Stimulated activated naive CD8-positive, alpha-beta T cell treated with anti-CD3 and anti-CD28 coated beads, Interleukin-15, Interleukin-2, amounts not matched to agents 100 ng/mL and 50 ng/mL, for 24 hours (primary cell): ENCODE data around the gene DGAT2L6.
A peak's percentile ranks its signal among the peaks of the same experiment; 100 is the strongest.
"Not testable (repeated sequence)": the region's sequence is repeated elsewhere in the genome, so short reads cannot be mapped to it uniquely, and the experiment has no call there.

Experiments used
- H3K27ac Mint-ChIP-seq: one replicate; pipeline ENCODE4 v1.8.0; 2021; ENCODE audit warnings: mild to moderate bottlenecking, mixed read lengths
- H3K27me3 Mint-ChIP-seq: one replicate; pipeline ENCODE4 v1.8.0; 2021; ENCODE audit warnings: mixed read lengths
- H3K36me3 Mint-ChIP-seq: one replicate; pipeline ENCODE4 v1.8.0; 2021; ENCODE audit warnings: low read depth, mixed read lengths
- H3K4me1 Mint-ChIP-seq: one replicate; pipeline ENCODE4 v1.8.0; 2021; ENCODE audit warnings: low read depth, mixed read lengths
- H3K4me3 Mint-ChIP-seq: one replicate; pipeline ENCODE4 v1.8.0; 2021; ENCODE audit warnings: mild to moderate bottlenecking, mixed read lengths
- H3K9me3 Mint-ChIP-seq: one replicate; pipeline ENCODE4 v1.8.0; 2021; ENCODE audit warnings: mixed read lengths

The DGAT2L6 gene

GRCh38 chrX:70172221-70172620 is 5.1 kb upstream of the DGAT2L6 start:
- peaks cover 17% of the 10 kb centered on the region for H3K4me1 Mint-ChIP-seq
- H3K4me3 Mint-ChIP-seq = no peak overlapping the region
- H3K27me3 Mint-ChIP-seq = no peaks in the 10 kb centered on the region
- H3K27ac Mint-ChIP-seq = no peak overlapping the region
- H3K36me3 Mint-ChIP-seq = no peaks in the 10 kb centered on the region
- no peaks in the 10 kb centered on the region for H3K9me3 Mint-ChIP-seq

DNA sequence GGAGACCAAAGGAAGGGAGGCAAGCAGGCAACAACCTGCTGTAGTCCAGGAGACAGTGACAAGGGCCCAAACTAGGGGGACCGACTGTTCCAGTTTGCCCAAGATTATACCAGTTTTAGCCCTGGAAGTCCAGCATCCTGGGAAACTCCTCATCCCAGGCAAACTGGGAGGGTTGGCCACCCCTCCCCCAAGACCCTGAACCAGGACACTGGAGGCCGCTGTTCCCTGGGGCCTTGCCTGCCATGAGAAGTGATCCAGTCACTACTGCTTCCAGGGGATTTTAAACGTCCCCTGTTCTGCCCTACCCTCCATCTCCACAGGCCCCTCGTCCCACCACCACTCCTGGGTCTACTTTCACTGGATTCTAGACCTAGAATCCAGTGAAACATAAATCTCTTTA is 4.3 kb upstream of the DGAT2L6 start:
- H3K27me3 Mint-ChIP-seq = no peaks in the 10 kb centered on the region
- no peak overlapping the region for H3K27ac Mint-ChIP-seq
- H3K36me3 Mint-ChIP-seq = no peaks in the 10 kb centered on the region
- peaks cover 18% of the 10 kb centered on the region for H3K4me1 Mint-ChIP-seq
- no peaks in the 10 kb centered on the region for H3K9me3 Mint-ChIP-seq
- no peak overlapping the region for H3K4me3 Mint-ChIP-seq

DNA sequence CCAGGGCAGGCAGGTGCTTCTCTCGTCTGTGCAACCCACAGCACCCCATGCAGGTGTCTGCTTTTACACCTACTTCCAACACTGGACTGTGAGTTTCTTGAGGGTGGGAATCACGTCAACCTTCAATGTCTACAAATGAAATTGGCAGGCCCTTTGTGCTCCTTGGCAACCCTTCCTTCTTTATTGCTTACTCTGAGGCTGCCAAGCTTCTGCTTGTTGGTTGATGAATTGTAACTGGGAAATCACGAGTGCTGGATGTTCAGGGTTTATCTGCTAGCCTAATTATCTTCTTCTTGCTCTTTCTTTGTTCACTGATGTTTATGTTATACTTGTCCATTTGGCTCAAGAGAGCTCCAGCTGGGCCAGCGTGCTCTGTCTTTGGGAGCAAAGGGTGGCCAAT is 2.5 kb upstream of the DGAT2L6 start:
- Mint-ChIP-seq H3K27me3 (no peaks in the 10 kb centered on the region), H3K9me3 (no peaks in the 10 kb centered on the region), H3K27ac (no peak overlapping the region), H3K36me3 (no peaks in the 10 kb centered on the region), H3K4me1 (peaks cover 18% of the 10 kb centered on the region), H3K4me3 (no peak overlapping the region)

DNA sequence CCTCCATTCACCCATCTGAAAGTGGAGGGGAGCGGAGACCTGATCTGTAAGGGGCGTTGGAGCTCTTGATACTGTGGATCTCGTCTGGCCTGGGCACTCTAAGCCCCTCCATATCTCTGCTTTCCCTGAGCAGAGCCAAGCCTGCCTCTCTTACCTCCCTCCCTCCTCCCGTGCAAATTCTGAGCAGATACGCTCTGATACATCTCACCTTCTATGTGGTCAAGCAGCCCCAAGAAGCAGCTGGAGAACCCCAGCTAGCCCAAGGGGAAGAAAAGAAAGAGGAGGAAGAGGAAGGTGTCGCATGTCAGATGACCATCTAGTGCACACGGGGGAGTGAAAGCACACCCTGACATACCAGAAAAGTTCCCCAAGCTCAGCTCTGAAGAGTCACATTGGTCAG is 1.9 kb upstream of the DGAT2L6 start:
- peaks cover 18% of the 10 kb centered on the region for H3K4me1 Mint-ChIP-seq
- H3K4me3 Mint-ChIP-seq = no peak overlapping the region
- no peaks in the 10 kb centered on the region for H3K9me3 Mint-ChIP-seq
- no peaks in the 10 kb centered on the region for H3K36me3 Mint-ChIP-seq
- H3K27ac Mint-ChIP-seq = no peak overlapping the region
- no peaks in the 10 kb centered on the region for H3K27me3 Mint-ChIP-seq

DNA sequence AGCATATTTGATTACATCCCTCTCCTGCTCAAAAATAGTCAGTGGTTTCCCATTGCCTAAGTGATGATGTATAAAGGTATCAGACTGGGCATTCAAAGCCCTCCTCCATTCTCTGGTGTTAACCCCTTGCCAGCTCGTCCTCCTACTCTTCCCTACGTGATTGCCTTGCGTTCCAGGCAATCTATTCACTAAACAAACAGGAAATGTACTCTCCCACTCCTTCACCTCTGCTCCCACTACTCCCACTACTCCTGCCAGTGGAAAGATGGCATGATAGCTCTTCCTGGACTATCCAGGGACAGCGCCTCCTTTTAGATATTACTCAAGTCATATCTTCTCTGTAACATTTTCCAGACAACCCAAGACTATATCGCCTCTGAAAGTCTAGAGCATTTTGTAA is 5.8 kb downstream of the DGAT2L6 start:
- H3K27ac Mint-ChIP-seq = no peak overlapping the region
- no peaks in the 10 kb centered on the region for H3K27me3 Mint-ChIP-seq
- H3K4me3 Mint-ChIP-seq = no peak overlapping the region
- H3K36me3 Mint-ChIP-seq = no peaks in the 10 kb centered on the region
- H3K9me3 Mint-ChIP-seq = no peaks in the 10 kb centered on the region
- H3K4me1 Mint-ChIP-seq = no peaks in the 10 kb centered on the region

GRCh38 chrX:70190225-70190624 is 12.9 kb downstream of the DGAT2L6 start:
- H3K36me3 Mint-ChIP-seq = no peaks in the 10 kb centered on the region
- H3K27me3 Mint-ChIP-seq = no peaks in the 10 kb centered on the region
- H3K9me3 Mint-ChIP-seq = peaks cover 7% of the 10 kb centered on the region
- no peak overlapping the region for H3K4me3 Mint-ChIP-seq
- H3K27ac Mint-ChIP-seq = no peak overlapping the region
- no peaks in the 10 kb centered on the region for H3K4me1 Mint-ChIP-seq

DNA sequence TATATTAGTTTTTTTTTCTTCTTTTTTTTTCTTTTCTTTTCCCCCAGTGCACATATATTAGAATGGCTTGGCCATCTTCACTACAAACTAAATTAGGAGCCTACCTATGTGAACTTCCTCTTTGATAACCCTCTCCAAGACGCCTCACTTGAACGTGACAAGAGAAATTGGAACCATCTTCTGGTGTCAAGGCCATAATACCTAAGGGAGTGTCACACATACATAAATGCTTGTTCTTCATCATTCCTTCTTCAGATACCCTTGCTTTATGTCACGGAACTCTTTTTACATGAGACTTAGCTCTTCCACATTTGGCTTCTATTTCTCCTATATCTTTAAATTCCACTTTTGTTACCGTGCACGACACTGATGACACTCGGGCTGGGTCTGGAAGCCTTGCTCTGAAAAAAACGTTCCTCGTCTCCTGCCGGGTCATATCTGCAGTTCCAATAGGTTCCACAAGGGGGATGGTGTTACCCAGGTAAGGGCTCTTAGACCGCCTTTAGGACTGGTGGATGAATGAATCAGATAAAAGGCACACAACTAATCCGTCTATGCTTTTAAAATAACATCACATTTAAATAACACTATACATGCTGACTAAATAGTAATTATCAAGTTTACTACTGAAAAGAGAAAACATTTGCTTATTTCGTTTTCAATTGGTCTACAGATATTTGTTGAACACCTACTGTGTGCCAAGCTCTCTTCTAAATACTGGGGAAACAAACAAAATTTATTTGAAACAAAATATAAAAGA is 19.9 kb downstream of the DGAT2L6 start:
- H3K27me3 Mint-ChIP-seq = peaks cover 7% of the 10 kb centered on the region
- H3K36me3 Mint-ChIP-seq = no peaks in the 10 kb centered on the region
- peaks cover 6% of the 10 kb centered on the region for H3K4me1 Mint-ChIP-seq
- H3K9me3 Mint-ChIP-seq = no peaks in the 10 kb centered on the region
- H3K4me3 Mint-ChIP-seq = no peak overlapping the region
- H3K27ac Mint-ChIP-seq = no peak overlapping the region

- Mint-ChIP-seq H3K27me3 (peaks cover 7% of the 10 kb centered on the region), H3K4me3 (no peak overlapping the region), H3K36me3 (no peaks in the 10 kb centered on the region), H3K9me3 (no peaks in the 10 kb centered on the region), H3K4me1 (peaks cover 6% of the 10 kb centered on the region), H3K27ac (no peak overlapping the region)
Observed at GRCh38 chrX:70201732-70202131, 24.4 kb downstream of the DGAT2L6 start.

DNA sequence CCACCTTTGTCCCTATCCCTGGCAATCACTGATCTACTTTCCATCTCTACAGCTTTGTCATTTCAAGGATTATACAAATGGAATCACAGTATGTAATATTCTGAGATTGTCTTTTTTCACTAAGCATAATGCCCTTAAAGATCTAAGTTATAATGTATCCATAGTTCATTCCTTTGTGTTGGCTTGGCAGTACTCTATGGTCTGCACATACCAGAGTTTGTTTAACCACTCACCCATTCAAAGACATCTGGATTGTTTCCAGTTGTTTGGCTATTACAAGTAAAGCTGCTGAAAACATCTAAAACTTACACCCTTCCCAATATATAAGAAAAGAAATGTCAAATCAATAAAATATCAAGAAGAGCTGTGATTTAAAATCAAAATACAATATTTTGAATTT is 31.2 kb downstream of the DGAT2L6 start:
- no peak overlapping the region for H3K27ac Mint-ChIP-seq
- H3K9me3 Mint-ChIP-seq = no peaks in the 10 kb centered on the region
- no peaks in the 10 kb centered on the region for H3K27me3 Mint-ChIP-seq
- no peaks in the 10 kb centered on the region for H3K36me3 Mint-ChIP-seq
- H3K4me3 Mint-ChIP-seq = no peak overlapping the region
- no peaks in the 10 kb centered on the region for H3K4me1 Mint-ChIP-seq

DNA sequence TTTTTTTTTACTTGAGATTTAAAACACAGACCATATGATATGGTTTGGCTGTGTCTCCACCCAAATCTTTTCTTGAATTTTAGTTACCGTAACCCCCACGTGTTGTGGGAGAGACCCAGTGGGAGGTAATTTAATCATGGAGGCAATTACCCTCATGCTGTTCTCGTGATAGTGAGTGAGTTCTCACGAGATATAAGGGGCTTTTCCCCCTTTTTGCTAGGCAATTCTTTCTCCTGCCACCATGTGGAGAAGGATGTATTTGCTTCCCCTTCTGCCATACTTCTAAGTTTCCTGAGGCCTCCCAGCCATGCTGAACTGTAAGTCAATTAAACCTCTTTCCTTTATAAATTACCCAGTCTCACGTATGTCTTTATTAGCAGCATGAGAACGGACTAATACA is 32.3 kb downstream of the DGAT2L6 start:
- not testable (repeated sequence) for H3K4me3 Mint-ChIP-seq, H3K9me3 Mint-ChIP-seq, H3K4me1 Mint-ChIP-seq, H3K36me3 Mint-ChIP-seq, H3K27me3 Mint-ChIP-seq, H3K27ac Mint-ChIP-seq

DNA sequence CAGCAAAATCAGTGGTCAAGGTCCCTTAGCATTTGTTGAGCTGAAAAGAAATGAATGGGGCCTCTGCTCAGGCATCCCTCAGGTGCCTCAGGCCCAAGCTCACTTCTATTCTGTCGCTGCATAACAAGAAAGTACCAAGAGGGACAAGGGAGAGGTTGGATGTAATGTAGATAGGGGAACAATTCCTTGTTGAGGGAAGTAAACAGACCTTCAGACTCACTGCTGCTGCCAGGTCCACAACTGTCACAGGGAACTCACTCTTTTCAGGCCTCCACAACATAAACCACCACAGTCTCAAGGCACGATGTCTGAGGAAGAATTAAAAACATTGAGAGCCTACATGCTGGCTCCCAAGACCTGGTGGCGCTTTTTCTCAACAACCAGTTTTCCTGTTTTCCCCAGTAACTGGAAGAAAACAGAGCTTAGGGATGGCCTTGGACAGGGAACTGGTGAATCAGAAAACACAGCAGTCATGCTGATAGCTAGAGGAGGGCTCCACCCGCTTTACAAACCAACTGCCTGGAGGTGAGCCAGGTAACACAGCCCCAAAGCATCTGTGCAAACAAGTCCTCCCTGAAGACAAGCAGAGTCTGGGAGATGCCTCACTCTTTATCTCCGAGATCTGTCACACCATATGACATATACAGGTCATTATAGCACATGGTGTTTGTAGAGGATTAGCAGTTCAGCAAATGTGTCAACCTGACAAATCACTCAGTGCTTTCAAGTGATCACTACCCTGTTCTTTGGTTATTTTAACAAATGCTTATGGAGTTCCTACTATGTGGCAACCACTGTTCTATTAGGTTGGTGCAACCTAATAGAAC is 42.9 kb downstream of the DGAT2L6 start:
- no peaks in the 10 kb centered on the region for H3K4me1 Mint-ChIP-seq
- no peak overlapping the region for H3K4me3 Mint-ChIP-seq
- no peak overlapping the region for H3K27ac Mint-ChIP-seq
- no peaks in the 10 kb centered on the region for H3K27me3 Mint-ChIP-seq
- no peaks in the 10 kb centered on the region for H3K9me3 Mint-ChIP-seq
- no peaks in the 10 kb centered on the region for H3K36me3 Mint-ChIP-seq

DNA sequence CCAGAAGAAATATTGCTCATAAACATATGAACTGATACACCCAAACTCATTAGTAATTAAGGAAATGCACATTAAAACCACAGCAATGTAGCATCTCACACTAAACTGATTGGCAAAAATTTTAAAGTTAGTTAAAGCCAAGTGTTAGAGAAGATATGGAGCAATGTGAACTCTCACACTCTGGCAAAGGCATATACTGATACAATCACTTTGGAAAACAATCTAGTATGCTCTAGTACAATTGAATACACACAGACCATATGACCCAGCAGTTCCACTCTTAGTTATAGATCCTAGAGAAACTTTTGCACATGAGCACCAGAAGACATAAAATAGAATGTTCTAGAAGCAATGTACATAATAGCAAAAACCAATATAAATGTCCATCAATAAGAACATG is 48.8 kb downstream of the DGAT2L6 start:
- Mint-ChIP-seq H3K36me3 (no peaks in the 10 kb centered on the region), H3K4me1 (no peaks in the 10 kb centered on the region), H3K27me3 (no peaks in the 10 kb centered on the region), H3K27ac (no peak overlapping the region), H3K9me3 (no peaks in the 10 kb centered on the region), H3K4me3 (no peak overlapping the region)

DNA sequence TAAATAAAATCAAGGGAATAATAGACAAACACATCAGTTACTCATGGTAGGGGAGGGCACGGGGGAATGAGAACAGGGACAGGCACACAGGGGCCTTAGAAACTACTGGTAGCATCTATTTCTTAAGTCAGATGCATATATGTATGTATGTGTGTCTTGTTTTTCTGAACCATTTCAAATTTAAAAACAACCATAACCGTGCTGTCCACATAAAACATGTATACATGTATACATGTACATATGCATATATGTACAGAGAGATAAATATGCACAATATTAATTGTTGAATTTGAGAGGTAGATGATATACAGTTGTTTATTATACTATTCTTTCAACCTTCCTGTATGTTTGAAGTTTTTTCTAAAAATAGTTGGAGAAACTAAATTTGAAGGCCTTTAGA is 49.4 kb downstream of the DGAT2L6 start:
- Mint-ChIP-seq H3K4me1 (peaks cover 5% of the 10 kb centered on the region), H3K27me3 (no peaks in the 10 kb centered on the region), H3K4me3 (no peak overlapping the region), H3K9me3 (no peaks in the 10 kb centered on the region), H3K27ac (no peak overlapping the region), H3K36me3 (no peaks in the 10 kb centered on the region)

DNA sequence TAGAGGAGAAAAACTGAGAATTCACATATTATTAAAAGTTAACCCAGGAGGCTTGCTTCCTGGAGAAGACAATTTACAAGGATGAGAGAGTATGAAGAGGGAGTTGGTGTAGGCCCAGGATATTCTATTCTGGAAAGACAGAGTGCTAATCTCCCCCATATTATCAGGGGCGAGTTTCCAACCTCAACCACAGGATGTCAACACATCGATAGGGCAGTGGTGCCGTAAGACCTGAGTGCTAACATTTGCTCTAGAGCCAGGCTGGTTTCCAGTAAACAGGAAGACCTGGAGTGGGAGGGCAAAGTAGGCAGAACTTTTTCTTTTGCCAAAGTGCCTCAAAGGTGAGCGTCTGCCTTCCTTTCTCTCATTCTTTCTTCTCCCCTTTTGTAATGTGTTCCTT is 54.4 kb downstream of the DGAT2L6 start:
- peak overlapping the region; percentile 82 for H3K27ac Mint-ChIP-seq
- H3K36me3 Mint-ChIP-seq = peaks cover 4% of the 10 kb centered on the region
- H3K4me3 Mint-ChIP-seq = peak overlapping the region; percentile 52
- H3K27me3 Mint-ChIP-seq = peaks cover 3% of the 10 kb centered on the region
- H3K4me1 Mint-ChIP-seq = peaks cover 39% of the 10 kb centered on the region
- H3K9me3 Mint-ChIP-seq = no peaks in the 10 kb centered on the region

GRCh38 chrX:70234355-70234754 is 57.1 kb downstream of the DGAT2L6 start, which contains the start of gene AWAT1:
TSS of gene AWAT1 (plus strand) at chrX:70234655. CDS start at chrX:70234696, 41 bp downstream.
- Mint-ChIP-seq H3K36me3 (peaks cover 4% of the 10 kb centered on the region), H3K4me3 (peak within 1 kb of the TSS; percentile 39), H3K4me1 (peaks cover 54% of the 10 kb centered on the region), H3K9me3 (no peaks in the 10 kb centered on the region), H3K27me3 (peaks cover 3% of the 10 kb centered on the region), H3K27ac (peak within 1 kb of the TSS; percentile 79)
